HepG2 (cell line): ENCODE measurements around the gene GLTPD2. TPM values are rescaled to one million over a fixed set of nuclear protein-coding genes. Genes with fewer than 3 reads are reported as not detected.
A peak's percentile ranks its signal among the peaks of the same experiment; 100 is the strongest.

Source experiments
- CEBPG ChIP-seq: IDR thresholded peaks from 2 replicates; pipeline ENCODE4 v1.6.1; 2016
- CHCHD3 ChIP-seq: sonication (generic); formaldehyde crosslinking; IDR thresholded peaks from 2 replicates; pipeline ENCODE4 v1.8.0; 2022; ENCODE audit warnings: mild to moderate bottlenecking, missing genetic modification reagents, moderate library complexity
- CREB1 ChIP-seq, 2 experiments: fragments of 450-650 bp in 1 of 2; IDR thresholded peaks; 2 replicates each; pipeline ENCODE4 v1.6.1; 2016 to 2017; ENCODE audit warnings: control low read depth in 1 of 2, mild to moderate bottlenecking in 1 of 2, missing compliant biosample characterization in 1 of 2, missing genetic modification characterization in 1 of 2
- FOXK2 ChIP-seq: fragments of 450-650 bp; IDR thresholded peaks from 2 replicates; pipeline ENCODE4 v1.6.1; 2016
- HCFC1 ChIP-seq: fragments of 150-350 bp; IDR thresholded peaks from 2 replicates; pipeline ENCODE4 v1.6.1; 2014; ENCODE audit warnings: low read depth, low read length
- HIVEP1 ChIP-seq: sonication (generic); formaldehyde crosslinking; IDR thresholded peaks from 2 replicates; pipeline ENCODE4 v1.4.0; 2020; ENCODE audit warnings: mild to moderate bottlenecking, missing genetic modification reagents
- JARID2 ChIP-seq: sonication (generic); formaldehyde crosslinking; IDR thresholded peaks from 2 replicates; pipeline ENCODE4 v1.8.1; 2023; ENCODE audit warnings: missing genetic modification reagents, inconsistent platforms; ENCODE audit not compliant: insufficient replicate concordance
- KLF12 ChIP-seq: sonication (generic); formaldehyde crosslinking; IDR thresholded peaks from 2 replicates; pipeline ENCODE4 v1.4.0; 2020; ENCODE audit warnings: missing genetic modification reagents, borderline replicate concordance
- MAFG ChIP-seq: sonication (generic); formaldehyde crosslinking; IDR thresholded peaks from 2 replicates; pipeline ENCODE4 v1.5.1; 2020; ENCODE audit warnings: mild to moderate bottlenecking, missing genetic modification reagents
- MTF2 ChIP-seq: sonication (generic); formaldehyde crosslinking; IDR thresholded peaks from 2 replicates; pipeline ENCODE4 v1.5.0; 2020; ENCODE audit warnings: missing genetic modification reagents, borderline replicate concordance
- SOX6 ChIP-seq, 2 experiments: fragments of 450-650 bp in 1 of 2; sonication (generic) in 1 of 2; formaldehyde crosslinking in 1 of 2; IDR thresholded peaks; 2 replicates each; pipeline versions ENCODE4 v1.4.0 to v1.6.1; 2017 to 2020; ENCODE audit warnings: antibody characterized with exemption in 1 of 2, mild to moderate bottlenecking in 1 of 2, missing genetic modification reagents in 1 of 2
- TARDBP ChIP-seq: sonication (generic); formaldehyde crosslinking; IDR thresholded peaks from 2 replicates; pipeline ENCODE4 v1.8.0; 2022; ENCODE audit warnings: mild to moderate bottlenecking, missing genetic modification reagents
- ZBTB7A ChIP-seq: sonication (generic); formaldehyde crosslinking; IDR thresholded peaks from 2 replicates; pipeline ENCODE4 v1.8.0; 2022; ENCODE audit warnings: mild to moderate bottlenecking, missing genetic modification reagents
- ZNF263 ChIP-seq: sonication (generic); formaldehyde crosslinking; IDR thresholded peaks from 2 replicates; pipeline ENCODE4 v1.4.0; 2020; ENCODE audit warnings: missing genetic modification reagents
- ZNF558 ChIP-seq: sonication (generic); formaldehyde crosslinking; IDR thresholded peaks from 2 replicates; pipeline ENCODE4 v1.9.0; 2022; ENCODE audit warnings: mild to moderate bottlenecking, missing genetic modification reagents, borderline replicate concordance
- ZNF761 ChIP-seq: sonication (generic); formaldehyde crosslinking; conservative IDR thresholded peaks from 2 replicates; pipeline ENCODE4 v1.4.0; 2020; ENCODE audit warnings: mild to moderate bottlenecking, missing genetic modification reagents
- polyA plus RNA-seq, 8 experiments: library from polyadenylated mRNA; depleted of rRNA in 3 of 8; stranded (reverse) in 7 of 8; unstranded in 1 of 8; fragments of >200 nt; fragmentation: Illumina TruSeq in 4 of 8; extraction: Trizol in 4 of 8; gene quantifications; 2 replicates each; pipeline versions ENCODE4 v1.2.1 to v1.2.3, GENCODE V29; 2011 to 2016; ENCODE audit warnings: low read depth in 4 of 8, missing spikeins in 1 of 8, mixed read lengths in 1 of 8; ENCODE audit not compliant: insufficient read depth in 1 of 8
- total RNA-seq, 5 experiments: library from RNA; depleted of rRNA; stranded (reverse); fragments of >200 nt; fragmentation: Illumina TruSeq; extraction: Trizol; gene quantifications; 2 replicates each; pipeline ENCODE4 v1.2.3, GENCODE V29; 2016; ENCODE audit warnings: low read depth in 1 of 5
- TF ChIP-seq, protein P1 (sequence below): sonication (generic); formaldehyde crosslinking; IDR thresholded peaks from 2 replicates; pipeline ENCODE4 v1.5.0; 2020; ENCODE audit warnings: mild to moderate bottlenecking, missing genetic modification reagents, borderline replicate concordance
- TF ChIP-seq, protein P2 (sequence below): sonication (generic); formaldehyde crosslinking; IDR thresholded peaks from 2 replicates; pipeline ENCODE4 v1.5.1; 2020; ENCODE audit warnings: mild to moderate bottlenecking, missing genetic modification reagents, borderline replicate concordance

GLTPD2 gene
- total and polyA plus RNA-seq, 2 of the 13 experiments (the other 11 are each of a cell fraction or from before 2014, with no cell fraction given): 7.5 to 12.9 TPM

DNA sequence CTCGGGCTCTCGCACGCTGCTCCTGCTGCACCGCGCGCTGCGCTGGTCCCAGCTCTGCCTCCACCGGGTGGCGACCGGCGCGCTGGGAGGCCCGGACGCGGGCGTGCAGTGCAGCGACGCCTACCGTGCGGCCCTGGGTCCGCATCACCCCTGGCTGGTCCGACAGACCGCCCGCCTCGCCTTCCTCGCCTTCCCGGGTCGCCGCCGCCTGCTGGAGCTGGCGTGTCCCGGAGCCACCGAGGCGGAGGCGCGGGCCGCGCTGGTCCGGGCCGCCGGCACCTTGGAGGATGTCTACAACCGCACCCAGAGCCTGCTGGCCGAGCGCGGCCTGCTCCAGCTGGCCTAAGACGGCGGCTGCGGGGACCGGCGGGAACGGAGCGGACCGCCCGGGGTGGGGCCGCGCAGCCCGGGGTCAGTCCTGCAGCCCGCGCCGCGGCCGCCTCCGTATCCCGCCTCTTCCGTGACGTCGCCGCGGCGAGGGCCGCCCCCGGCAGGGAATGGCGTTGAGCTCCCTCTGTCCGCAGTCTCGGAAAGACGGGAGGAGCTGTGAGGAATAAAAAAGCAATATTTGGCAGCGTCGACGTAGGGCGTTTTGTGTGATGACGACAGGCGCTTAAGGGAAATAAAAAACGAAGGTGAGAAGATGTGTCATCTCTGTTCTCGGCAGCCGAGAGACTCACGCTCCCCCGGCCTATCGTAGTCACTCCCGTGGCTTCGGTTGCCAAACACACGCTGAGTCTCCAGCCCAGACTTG lies 1.4 kb downstream of the GLTPD2 start (continued):
- TF ChIP-seq CEBPG (no peak), ZNF761 (peak; percentile 84; the same call in 1 of the 2 replicates), MAFG (CRISPR knock-in tag) (no peak), ZNF558 (peak; percentile 65; the same call in 1 of the 2 replicates), MTF2 (no peak), TARDBP (CRISPR knock-in tag) (peak; percentile 58; the same call in 1 of the 2 replicates), HIVEP1 (CRISPR knock-in tag) (no peak), CREB1 (IDR thresholded peaks at IDR 0.05) (peak; percentile 82), CREB1 (CRISPR knock-in tag; IDR thresholded peaks at IDR 0.05) (no peak), FOXK2 (no peak), CHCHD3 (CRISPR knock-in tag) (no peak; the same call in none of the 2 replicates), SOX6 (IDR thresholded peaks at IDR 0.05) (no peak), SOX6 (CRISPR knock-in tag; IDR thresholded peaks at IDR 0.05) (no peak), JARID2 (CRISPR knock-in tag) (no peak), KLF12 (0 out of 2 replicates have a peak, but pooled peaks have one; percentile 59), ZBTB7A (CRISPR knock-in tag) (peak; percentile 48; the same call in 1 of the 2 replicates), HCFC1 (no peak), ZNF263 (peak; percentile 59; the same call in 1 of the 2 replicates)
- TF ChIP-seq, protein P1, sequence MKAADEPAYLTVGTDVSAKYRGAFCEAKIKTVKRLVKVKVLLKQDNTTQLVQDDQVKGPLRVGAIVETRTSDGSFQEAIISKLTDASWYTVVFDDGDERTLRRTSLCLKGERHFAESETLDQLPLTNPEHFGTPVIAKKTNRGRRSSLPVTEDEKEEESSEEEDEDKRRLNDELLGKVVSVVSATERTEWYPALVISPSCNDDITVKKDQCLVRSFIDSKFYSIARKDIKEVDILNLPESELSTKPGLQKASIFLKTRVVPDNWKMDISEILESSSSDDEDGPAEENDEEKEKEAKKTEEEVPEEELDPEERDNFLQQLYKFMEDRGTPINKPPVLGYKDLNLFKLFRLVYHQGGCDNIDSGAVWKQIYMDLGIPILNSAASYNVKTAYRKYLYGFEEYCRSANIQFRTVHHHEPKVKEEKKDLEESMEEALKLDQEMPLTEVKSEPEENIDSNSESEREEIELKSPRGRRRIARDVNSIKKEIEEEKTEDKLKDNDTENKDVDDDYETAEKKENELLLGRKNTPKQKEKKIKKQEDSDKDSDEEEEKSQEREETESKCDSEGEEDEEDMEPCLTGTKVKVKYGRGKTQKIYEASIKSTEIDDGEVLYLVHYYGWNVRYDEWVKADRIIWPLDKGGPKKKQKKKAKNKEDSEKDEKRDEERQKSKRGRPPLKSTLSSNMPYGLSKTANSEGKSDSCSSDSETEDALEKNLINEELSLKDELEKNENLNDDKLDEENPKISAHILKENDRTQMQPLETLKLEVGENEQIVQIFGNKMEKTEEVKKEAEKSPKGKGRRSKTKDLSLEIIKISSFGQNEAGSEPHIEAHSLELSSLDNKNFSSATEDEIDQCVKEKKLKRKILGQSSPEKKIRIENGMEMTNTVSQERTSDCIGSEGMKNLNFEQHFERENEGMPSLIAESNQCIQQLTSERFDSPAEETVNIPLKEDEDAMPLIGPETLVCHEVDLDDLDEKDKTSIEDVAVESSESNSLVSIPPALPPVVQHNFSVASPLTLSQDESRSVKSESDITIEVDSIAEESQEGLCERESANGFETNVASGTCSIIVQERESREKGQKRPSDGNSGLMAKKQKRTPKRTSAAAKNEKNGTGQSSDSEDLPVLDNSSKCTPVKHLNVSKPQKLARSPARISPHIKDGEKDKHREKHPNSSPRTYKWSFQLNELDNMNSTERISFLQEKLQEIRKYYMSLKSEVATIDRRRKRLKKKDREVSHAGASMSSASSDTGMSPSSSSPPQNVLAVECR (CRISPR knock-in tag): peak; percentile 80; the same call in 1 of the 2 replicates
- TF ChIP-seq, protein P2, sequence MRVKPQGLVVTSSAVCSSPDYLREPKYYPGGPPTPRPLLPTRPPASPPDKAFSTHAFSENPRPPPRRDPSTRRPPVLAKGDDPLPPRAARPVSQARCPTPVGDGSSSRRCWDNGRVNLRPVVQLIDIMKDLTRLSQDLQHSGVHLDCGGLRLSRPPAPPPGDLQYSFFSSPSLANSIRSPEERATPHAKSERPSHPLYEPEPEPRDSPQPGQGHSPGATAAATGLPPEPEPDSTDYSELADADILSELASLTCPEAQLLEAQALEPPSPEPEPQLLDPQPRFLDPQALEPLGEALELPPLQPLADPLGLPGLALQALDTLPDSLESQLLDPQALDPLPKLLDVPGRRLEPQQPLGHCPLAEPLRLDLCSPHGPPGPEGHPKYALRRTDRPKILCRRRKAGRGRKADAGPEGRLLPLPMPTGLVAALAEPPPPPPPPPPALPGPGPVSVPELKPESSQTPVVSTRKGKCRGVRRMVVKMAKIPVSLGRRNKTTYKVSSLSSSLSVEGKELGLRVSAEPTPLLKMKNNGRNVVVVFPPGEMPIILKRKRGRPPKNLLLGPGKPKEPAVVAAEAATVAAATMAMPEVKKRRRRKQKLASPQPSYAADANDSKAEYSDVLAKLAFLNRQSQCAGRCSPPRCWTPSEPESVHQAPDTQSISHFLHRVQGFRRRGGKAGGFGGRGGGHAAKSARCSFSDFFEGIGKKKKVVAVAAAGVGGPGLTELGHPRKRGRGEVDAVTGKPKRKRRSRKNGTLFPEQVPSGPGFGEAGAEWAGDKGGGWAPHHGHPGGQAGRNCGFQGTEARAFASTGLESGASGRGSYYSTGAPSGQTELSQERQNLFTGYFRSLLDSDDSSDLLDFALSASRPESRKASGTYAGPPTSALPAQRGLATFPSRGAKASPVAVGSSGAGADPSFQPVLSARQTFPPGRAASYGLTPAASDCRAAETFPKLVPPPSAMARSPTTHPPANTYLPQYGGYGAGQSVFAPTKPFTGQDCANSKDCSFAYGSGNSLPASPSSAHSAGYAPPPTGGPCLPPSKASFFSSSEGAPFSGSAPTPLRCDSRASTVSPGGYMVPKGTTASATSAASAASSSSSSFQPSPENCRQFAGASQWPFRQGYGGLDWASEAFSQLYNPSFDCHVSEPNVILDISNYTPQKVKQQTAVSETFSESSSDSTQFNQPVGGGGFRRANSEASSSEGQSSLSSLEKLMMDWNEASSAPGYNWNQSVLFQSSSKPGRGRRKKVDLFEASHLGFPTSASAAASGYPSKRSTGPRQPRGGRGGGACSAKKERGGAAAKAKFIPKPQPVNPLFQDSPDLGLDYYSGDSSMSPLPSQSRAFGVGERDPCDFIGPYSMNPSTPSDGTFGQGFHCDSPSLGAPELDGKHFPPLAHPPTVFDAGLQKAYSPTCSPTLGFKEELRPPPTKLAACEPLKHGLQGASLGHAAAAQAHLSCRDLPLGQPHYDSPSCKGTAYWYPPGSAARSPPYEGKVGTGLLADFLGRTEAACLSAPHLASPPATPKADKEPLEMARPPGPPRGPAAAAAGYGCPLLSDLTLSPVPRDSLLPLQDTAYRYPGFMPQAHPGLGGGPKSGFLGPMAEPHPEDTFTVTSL (CRISPR knock-in tag): no peak
